22Rv1 (cell line): Measurements from ENCODE around the gene FAM151A.

Experiments used
- CTCF ChIP-seq: fragments of 450-650 bp; IDR thresholded peaks from 2 replicates; pipeline ENCODE4 v1.5.1; 2017; ENCODE audit warnings: mild to moderate bottlenecking
- ZFX ChIP-seq: fragments of 450-650 bp; IDR thresholded peaks from 2 replicates; pipeline ENCODE4 v1.6.1; 2017; ENCODE audit warnings: antibody characterized with exemption, borderline replicate concordance

DNA sequence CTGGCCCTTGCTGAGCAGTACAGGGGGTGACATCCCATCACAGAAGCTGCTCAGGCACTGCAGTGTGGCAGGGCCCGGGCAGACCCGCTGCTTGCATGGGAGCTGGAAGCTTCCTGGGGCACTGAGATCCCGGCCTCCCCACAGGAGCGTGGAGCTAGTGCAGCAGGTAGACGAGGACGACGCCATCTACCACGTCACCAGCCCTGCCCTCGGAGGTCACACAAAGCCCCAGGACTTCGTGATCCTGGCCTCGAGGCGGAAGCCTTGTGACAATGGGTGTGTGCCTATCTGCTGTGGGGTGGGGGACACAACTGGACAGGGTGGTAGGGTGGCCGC, 16.4 kb downstream of the FAM151A start:
- TF ChIP-seq CTCF (no peak), ZFX (no peak)
